HG03135 (cell line): ENCODE results near the gene RIMBP2.

Experiments
- ATAC-seq: cut with Tn5 transposase; IDR thresholded peaks from one replicate; pipeline ENCODE4 v1.9.1; 2021; ENCODE audit warnings: mild to moderate bottlenecking, moderate library complexity; ENCODE audit not compliant: unreplicated experiment

Gene RIMBP2

GRCh38 chr12:130555221-130555620 lies 160.9 kb downstream of the RIMBP2 start:
- no peak for ATAC-seq

GRCh38 chr12:130552483-130552996 lies 163.6 kb downstream of the RIMBP2 start:
- no peak for ATAC-seq

- no peak for ATAC-seq
These were observed 166.7 kb downstream of the RIMBP2 start for GRCh38 chr12:130549361-130549760.

- no peak for ATAC-seq
These were observed 168.5 kb downstream of the RIMBP2 start for GRCh38 chr12:130547480-130548155.

GRCh38 chr12:130546494-130546893 lies 169.6 kb downstream of the RIMBP2 start:
- ATAC-seq: no peak

- ATAC-seq: no peak
These were observed 170.6 kb downstream of the RIMBP2 start for GRCh38 chr12:130545475-130545874.

GRCh38 chr12:130540376-130540775 lies 175.7 kb downstream of the RIMBP2 start:
- no peak for ATAC-seq

- no peak for ATAC-seq
These were observed 177.6 kb downstream of the RIMBP2 start for GRCh38 chr12:130538343-130539095.

- ATAC-seq: no peak
These were observed 178.4 kb downstream of the RIMBP2 start for GRCh38 chr12:130537655-130538054.

GRCh38 chr12:130537051-130537450 lies 179.0 kb downstream of the RIMBP2 start:
- ATAC-seq: no peak

- no peak for ATAC-seq
These were observed 185.7 kb downstream of the RIMBP2 start for GRCh38 chr12:130530429-130530828.

GRCh38 chr12:130529781-130530180 lies 186.3 kb downstream of the RIMBP2 start:
- ATAC-seq: no peak

GRCh38 chr12:130527239-130527638 lies 188.9 kb downstream of the RIMBP2 start:
- ATAC-seq: no peak

GRCh38 chr12:130526813-130527212 lies 189.3 kb downstream of the RIMBP2 start:
- ATAC-seq: no peak

- ATAC-seq: no peak
These were observed 190.5 kb downstream of the RIMBP2 start for GRCh38 chr12:130525384-130526172.

GRCh38 chr12:130524759-130525158 lies 191.3 kb downstream of the RIMBP2 start:
- no peak for ATAC-seq

GRCh38 chr12:130523863-130524614 lies 192.1 kb downstream of the RIMBP2 start:
- no peak for ATAC-seq

- no peak for ATAC-seq
These were observed 192.9 kb downstream of the RIMBP2 start for GRCh38 chr12:130523208-130523607.

- ATAC-seq: no peak
These were observed 193.8 kb downstream of the RIMBP2 start for GRCh38 chr12:130522244-130522834.

- ATAC-seq: no peak
These were observed 194.5 kb downstream of the RIMBP2 start for GRCh38 chr12:130521375-130522124.
